IPS DF 4.7 (cell line): Measurements from ENCODE around the gene GALT.
"Not testable (repeated sequence)": the region's sequence is repeated elsewhere in the genome, so short reads cannot be mapped to it uniquely, and the experiment has no call there.

ENCODE experiments used
- DNase-seq: peaks from one replicate; pipeline ENCODE4 v3.0.0-alpha.2; 2013; ENCODE audit warnings: low spot score; ENCODE audit errors: extremely low read depth

The GALT gene

GRCh38 chr9:34627716-34628655 is 18.5 kb upstream of the GALT start:
- no peak for DNase-seq

- DNase-seq, result no peak
Measured at GRCh38 chr9:34628656-34629490, 17.6 kb upstream of the GALT start, which contains the start of gene ARID3C. ARID3C (minus strand) TSS chr9:34629066; CDS start chr9:34628014, 1,052 bp downstream.

GRCh38 chr9:34629491-34629808 is 17.0 kb upstream of the GALT start:
- no peak for DNase-seq

- DNase-seq, result no peak
Measured at GRCh38 chr9:34630402-34631154, 15.9 kb upstream of the GALT start.

- DNase-seq, result no peak
Measured at GRCh38 chr9:34633166-34633565, 13.3 kb upstream of the GALT start.

GRCh38 chr9:34633851-34634550 is 12.5 kb upstream of the GALT start:
- no peak for DNase-seq

- no peak for DNase-seq
Measured at GRCh38 chr9:34634551-34635248, 11.8 kb upstream of the GALT start.

- DNase-seq, result no peak
Measured at GRCh38 chr9:34635556-34635955, 10.9 kb upstream of the GALT start.

GRCh38 chr9:34636791-34637355 is 9.6 kb upstream of the GALT start:
- no peak for DNase-seq

GRCh38 chr9:34637356-34638137 is 8.9 kb upstream of the GALT start, which contains the start of gene SIGMAR1:
SIGMAR1 (minus strand) TSS chr9:34637787; CDS start chr9:34637697, 90 bp downstream.
- DNase-seq, result peak; percentile 69

- no peak for DNase-seq
Measured at GRCh38 chr9:34638138-34638445, 8.4 kb upstream of the GALT start.

GRCh38 chr9:34639322-34639721 is 7.2 kb upstream of the GALT start:
- DNase-seq, result not testable (repeated sequence)

GRCh38 chr9:34642679-34643078 is 3.8 kb upstream of the GALT start:
- DNase-seq, result no peak

GRCh38 chr9:34644766-34645314 is 1.6 kb upstream of the GALT start:
- no peak for DNase-seq

GRCh38 chr9:34647084-34647403 is 569 bp downstream of the GALT start:
- DNase-seq, result no peak

GRCh38 chr9:34647651-34648050 is 1.2 kb downstream of the GALT start:
- no peak for DNase-seq

GRCh38 chr9:34648673-34649072 is 2.2 kb downstream of the GALT start:
- no peak for DNase-seq

- no peak for DNase-seq
Measured at GRCh38 chr9:34650816-34651215, 4.3 kb downstream of the GALT start.

GRCh38 chr9:34651321-34651720 is 4.8 kb downstream of the GALT start:
- DNase-seq, result no peak
